ENCODE results near the gene TMEM120B.
"Not testable (repeated sequence)": the region's sequence is repeated elsewhere in the genome, so short reads cannot be mapped to it uniquely, and the experiment has no call there.

Gene TMEM120B

DNA sequence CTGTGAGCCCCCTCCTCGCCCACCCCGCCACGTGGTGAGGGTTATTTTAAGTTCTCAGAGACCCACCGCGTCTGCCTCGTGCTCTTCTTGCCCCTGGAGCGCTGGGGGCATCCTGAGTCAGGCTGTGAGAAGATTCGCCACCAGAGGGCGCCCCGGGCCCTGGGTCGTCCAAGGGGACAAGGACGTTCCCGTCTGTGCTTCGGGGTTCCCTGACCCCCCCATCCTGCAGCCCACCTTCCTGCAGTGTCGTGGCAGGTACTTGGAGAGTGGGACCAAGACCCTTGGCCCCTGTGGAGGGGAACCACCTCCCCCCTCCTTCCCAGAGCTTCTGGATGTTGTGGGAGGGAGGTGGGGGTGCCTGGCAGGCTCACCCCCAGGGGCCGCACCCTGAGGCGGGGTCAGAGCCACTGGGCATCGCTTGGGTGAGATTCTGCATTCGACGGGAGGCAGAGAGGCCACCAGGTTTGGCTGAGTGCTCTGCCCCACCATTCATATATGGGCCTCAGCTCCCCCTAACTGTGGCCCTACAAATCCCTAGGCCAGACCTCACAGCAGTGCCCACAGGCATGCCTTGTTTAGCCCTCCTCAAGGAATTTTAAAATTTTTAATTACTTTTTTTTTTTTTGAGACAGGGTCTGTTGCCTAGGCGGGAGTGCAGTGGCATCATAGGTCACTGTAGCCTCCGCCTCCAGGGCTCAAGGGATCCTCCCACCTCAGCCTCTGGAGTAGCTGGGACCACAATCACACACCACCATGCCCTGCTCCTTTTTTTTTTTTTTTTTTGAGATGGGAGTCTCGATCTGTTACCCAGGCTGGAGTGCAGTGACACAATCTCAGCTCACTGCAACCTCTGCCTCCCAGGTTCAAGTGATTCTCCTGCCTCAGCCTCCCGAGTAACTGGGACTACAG is 63.9 kb downstream of the TMEM120B start:
- DNase-seq: peak; percentile 94

GRCh38 chr12:121778567-121779421 is 66.2 kb downstream of the TMEM120B start:
- DNase-seq: peak; percentile 88

GRCh38 chr12:121779422-121779895 is 66.9 kb downstream of the TMEM120B start:
- no peak for DNase-seq

- DNase-seq: no peak
Observed at GRCh38 chr12:121780429-121780828, 67.9 kb downstream of the TMEM120B start.

GRCh38 chr12:121781484-121781997 is 69.0 kb downstream of the TMEM120B start:
- no peak for DNase-seq

DNA sequence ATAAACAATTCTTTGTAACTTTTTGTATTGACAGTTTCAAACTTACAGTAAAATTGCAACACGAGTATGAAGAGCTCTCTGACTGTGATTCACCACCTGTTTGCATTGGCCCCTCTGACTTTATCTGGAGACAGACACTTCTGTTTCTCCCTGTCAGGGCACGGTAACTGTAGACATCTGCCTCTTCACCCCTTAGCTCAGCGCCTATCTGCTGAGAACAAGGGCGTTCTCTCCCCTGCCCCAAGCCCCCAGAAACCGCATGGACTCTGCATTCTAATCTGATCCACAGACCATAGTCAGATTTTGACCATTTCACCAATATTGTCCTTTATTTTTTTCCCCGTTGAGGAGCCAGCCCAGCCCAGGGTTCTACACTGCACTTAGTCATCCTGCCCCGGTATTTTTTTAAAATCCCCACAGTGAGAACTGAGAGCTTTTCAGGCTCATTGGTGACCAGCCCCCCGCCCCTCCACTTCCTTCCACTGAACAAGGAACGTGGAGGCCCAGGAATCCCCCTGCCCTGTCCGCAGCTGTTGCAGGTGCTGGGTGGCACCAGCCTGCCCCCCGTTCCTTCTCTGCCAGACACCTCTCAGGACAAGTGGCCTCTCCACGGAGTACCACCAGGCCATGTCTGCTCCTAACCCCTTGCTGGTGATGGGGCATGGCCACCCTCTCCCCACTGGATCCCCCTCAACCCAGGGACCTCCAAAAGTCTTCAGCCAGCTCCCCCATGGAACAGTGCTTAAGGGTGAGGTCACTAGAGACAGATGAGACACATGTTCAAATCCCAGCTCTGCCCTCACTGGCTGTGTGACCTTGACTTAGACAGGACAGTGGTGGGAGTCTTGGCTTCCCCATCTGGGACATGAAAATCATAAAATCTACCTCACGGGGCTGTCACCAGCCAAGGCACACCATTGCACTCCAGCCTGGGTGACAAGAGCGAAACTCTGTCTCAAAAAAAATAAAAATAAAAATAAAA is 69.7 kb downstream of the TMEM120B start:
- DNase-seq: peak; percentile 93

- DNase-seq: no peak
Observed at GRCh38 chr12:121783766-121784165, 71.2 kb downstream of the TMEM120B start.

- no peak for DNase-seq
Observed at GRCh38 chr12:121784460-121784859, 71.9 kb downstream of the TMEM120B start.

DNA sequence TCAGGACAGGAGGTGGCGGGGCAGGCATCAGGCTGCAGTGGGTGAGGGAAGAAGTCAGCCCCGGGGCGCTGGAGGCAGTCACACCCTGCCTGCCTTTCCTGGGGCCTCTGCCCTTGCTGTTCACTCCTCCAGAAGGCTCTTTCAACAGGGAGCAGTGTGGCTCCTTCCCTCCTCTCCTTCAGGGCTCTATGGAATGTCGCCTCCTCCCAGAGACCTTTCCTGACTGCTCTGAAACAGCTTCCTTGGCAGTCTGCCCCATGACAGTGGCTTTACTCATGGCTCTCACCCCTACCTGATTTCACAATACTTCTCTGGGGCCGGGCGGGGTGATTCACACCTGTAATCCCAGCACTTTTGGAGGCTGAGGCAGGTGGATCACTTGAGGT is 73.9 kb downstream of the TMEM120B start:
- DNase-seq: no peak

- DNase-seq: no peak
Observed at GRCh38 chr12:121787063-121788025, 74.8 kb downstream of the TMEM120B start.

DNA sequence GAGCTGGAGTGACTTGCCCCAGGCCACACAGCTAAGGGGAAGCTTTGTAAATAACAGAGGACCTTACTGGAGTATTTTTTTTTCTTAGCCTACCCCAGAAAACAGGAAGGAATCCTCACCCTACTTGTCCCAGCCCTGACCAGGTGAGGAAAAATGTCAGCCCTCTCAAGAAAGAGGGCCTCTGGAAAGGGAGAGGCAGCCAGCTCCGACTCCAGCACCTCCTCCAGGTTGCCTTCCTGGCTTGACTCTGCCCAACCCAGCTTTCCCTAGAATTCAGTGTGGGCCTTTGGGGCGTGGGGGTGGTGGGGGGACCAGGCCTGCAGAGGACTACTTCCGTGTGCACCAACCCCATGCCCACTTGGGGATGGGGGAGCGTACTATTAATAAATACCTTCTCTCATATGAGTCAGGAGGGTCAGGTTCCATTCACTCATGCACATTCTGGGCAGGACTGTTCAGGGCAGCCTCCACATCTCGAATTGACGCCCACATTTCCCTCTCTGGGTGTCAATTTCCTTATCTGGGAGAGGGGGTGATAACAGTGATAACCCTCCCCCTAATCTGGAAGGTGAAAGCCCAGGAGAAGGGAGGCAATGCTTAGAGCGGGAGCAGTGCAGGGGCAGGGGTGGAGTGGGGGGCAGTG is 75.7 kb downstream of the TMEM120B start:
- no peak for DNase-seq

DNA sequence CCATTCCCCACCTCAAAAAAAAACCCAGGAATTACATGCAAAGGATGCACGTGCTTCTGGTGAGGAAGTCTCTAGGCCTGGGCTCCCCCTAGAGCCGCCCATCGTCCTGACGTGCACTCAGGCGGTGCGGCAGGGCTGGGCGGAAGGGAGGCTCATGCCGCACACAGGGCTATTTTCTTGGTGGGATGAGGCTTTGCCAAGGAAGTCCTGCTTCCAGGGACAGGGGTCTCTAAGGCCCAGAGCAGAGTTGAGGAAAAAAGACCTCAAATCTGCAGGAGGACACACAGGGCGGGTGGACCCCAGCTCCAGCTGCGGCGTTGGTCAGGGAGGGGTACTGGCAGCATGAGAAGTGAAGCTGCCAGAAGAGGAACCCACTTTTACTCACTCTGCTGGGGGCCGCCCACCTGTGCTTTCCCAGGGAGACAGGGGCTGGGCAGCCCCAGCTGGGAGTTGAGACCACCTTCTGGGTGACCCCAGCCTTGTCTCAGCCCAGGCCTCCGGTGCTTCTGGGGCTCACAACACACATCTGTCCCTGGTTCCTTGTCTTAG is 76.8 kb downstream of the TMEM120B start:
- DNase-seq: peak; percentile 68

GRCh38 chr12:121789800-121790728 is 77.5 kb downstream of the TMEM120B start:
- peak; percentile 87 for DNase-seq

GRCh38 chr12:121790785-121791184 is 78.2 kb downstream of the TMEM120B start:
- DNase-seq: not testable (repeated sequence)

GRCh38 chr12:121791671-121792551 is 79.4 kb downstream of the TMEM120B start:
- no peak for DNase-seq

GRCh38 chr12:121792607-121793439 is 80.3 kb downstream of the TMEM120B start:
- peak; percentile 73 for DNase-seq

- DNase-seq: peak; percentile 75
Observed at GRCh38 chr12:121793440-121793837, 80.9 kb downstream of the TMEM120B start, which contains the start of gene RHOF. Gene RHOF (minus strand): TSS chr12:121793688. CDS start chr12:121793633, 55 bp downstream.
